Motor neuron (in vitro differentiated cells): Measurements from ENCODE around the gene WFIKKN2. TPM values are rescaled to one million over a fixed set of nuclear protein-coding genes. Genes with fewer than 3 reads are reported as not detected.
"Not testable (repeated sequence)": the region's sequence is repeated elsewhere in the genome, so short reads cannot be mapped to it uniquely, and the experiment has no call there.

ENCODE experiments used
- ATAC-seq, 8 experiments: fragments of 200-7000 bp; cut with Tn5 transposase; replicated peaks in 6 of 8; 2 replicates each; pipeline ENCODE4 v1.8.0; 2021; ENCODE audit warnings: mild to moderate bottlenecking in 8 of 8, moderate library complexity in 8 of 8
- H3K27ac ChIP-seq, 2 donors: fragments of 250-450 bp; sonication (Bioruptor Pico); 2 replicates each; pipeline ENCODE4 v1.9.0; 2021; ENCODE audit warnings: antibody characterized with exemption in 2 of 2, mild to moderate bottlenecking in 2 of 2, moderate library complexity in 1 of 2
- H3K4me1 ChIP-seq, 2 donors: fragments of 250-450 bp; sonication (Bioruptor Pico); replicated peaks in 1 of 2; 2 replicates each; pipeline ENCODE4 v1.6.1; 2021; ENCODE audit warnings: antibody characterized with exemption in 2 of 2, mild to moderate bottlenecking in 2 of 2, moderate library complexity in 1 of 2
- H3K4me3 ChIP-seq, 5 donors: fragments of 250-450 bp; sonication (Bioruptor Pico); 2 replicates each; pipeline ENCODE4 v1.9.0; 2021; ENCODE audit warnings: antibody characterized with exemption in 5 of 5, mild to moderate bottlenecking in 5 of 5, moderate library complexity in 4 of 5
- WGBS, 10 experiments: fragments of 450-650 bp; shearing (Covaris generic); methylation state at CpG; one replicate each; pipeline ENCODE4 v1.0.0; 2022; 5-methylcytosine and 5-hydroxymethylcytosine counted together
- in situ Hi-C, 9 experiments: fragments of 400-800 bp; cut with MboI; loops; one replicate each; pipeline ENCODE4 v1.15.0; 2021; ENCODE audit warnings: low sequenced_read_pairs in 9 of 9, low pct_unique_long_range_greater_than_20kb in 2 of 9; ENCODE audit not compliant: unreplicated experiment in 9 of 9
- total RNA-seq, 8 experiments: library from RNA; unstranded; fragments of 300-600 nt; gene quantifications; 2 replicates each; pipeline versions ENCODE4 v1.2.3 to v1.2.4, GENCODE V29; 2022

The WFIKKN2 gene
- total RNA-seq, 8 experiments from 2014 or later = 0.05 to 0.76 (median 0.23) TPM; not detected in 1

- no peak overlapping the region for H3K4me3 ChIP-seq
- in situ Hi-C loops = no loop called here
- peaks cover 4 to 17% of the 10 kb centered on the region in 2 donors for H3K4me1 ChIP-seq
- 43 to 91% (median 74%) methylated on average over 2 to 7 of the region's 12 CpGs; no CpG with 5 or more reads in 1 of the 10 experiments for WGBS, 10 experiments
- no peak for ATAC-seq
- H3K27ac ChIP-seq = no peak overlapping the region
Measured at GRCh38 chr17:50802609-50803571, 32.5 kb upstream of the WFIKKN2 start.

GRCh38 chr17:50803676-50804075 lies 31.7 kb upstream of the WFIKKN2 start:
- no peak overlapping the region for H3K4me3 ChIP-seq
- in situ Hi-C loops = no loop called here
- no peak overlapping the region for H3K27ac ChIP-seq
- 38 to 100% (median 77%) methylated on average over 1 to 6 of the region's 6 CpGs; no CpG with 5 or more reads in 1 of the 10 experiments for WGBS, 10 experiments
- no peak for ATAC-seq
- H3K4me1 ChIP-seq = peaks cover 4 to 15% of the 10 kb centered on the region in 2 donors

- peaks cover 4 to 11% of the 10 kb centered on the region in 2 donors for H3K4me1 ChIP-seq
- ATAC-seq, H3K27ac ChIP-seq, H3K4me3 ChIP-seq, in situ Hi-C loops: not testable (repeated sequence)
- WGBS, 10 experiments = 67 to 100% (median 94%) methylated on average over 1 to 6 of the region's 13 CpGs
Measured at GRCh38 chr17:50804749-50805475, 30.5 kb upstream of the WFIKKN2 start.

- no peak for ATAC-seq
- H3K4me3 ChIP-seq = no peak overlapping the region
Measured at GRCh38 chr17:50805486-50805885, 29.9 kb upstream of the WFIKKN2 start.

GRCh38 chr17:50806141-50806643 lies 29.2 kb upstream of the WFIKKN2 start:
- Histone ChIP-seq H3K4me3 (no peak overlapping the region), H3K4me1 (peaks cover 4 to 11% of the 10 kb centered on the region in 2 donors), H3K27ac (no peak overlapping the region)
- in situ Hi-C loops = no loop called here
- no peak for ATAC-seq
- 49 to 100% (median 83%) methylated on average over 1 to 5 of the region's 11 CpGs; no CpG with 5 or more reads in 3 of the 10 experiments for WGBS, 10 experiments

More at GRCh38 chr17:50805486-50805885, 29.9 kb upstream of the WFIKKN2 start:
- 42 to 100% (median 85%) methylated on average over 1 to 5 of the region's 6 CpGs; no CpG with 5 or more reads in 6 of the 10 experiments for WGBS, 10 experiments
- in situ Hi-C loops = no loop called here
- H3K27ac ChIP-seq = no peak overlapping the region
- peaks cover 4 to 11% of the 10 kb centered on the region in 2 donors for H3K4me1 ChIP-seq

- Histone ChIP-seq H3K27ac (no peak overlapping the region), H3K4me3 (no peak overlapping the region), H3K4me1 (peaks cover 3 to 6% of the 10 kb centered on the region in 2 donors)
- WGBS, 10 experiments = 67 to 100% (median 82%) methylated on average over 1 to 2 of the region's 2 CpGs; no CpG with 5 or more reads in 6 of the 10 experiments
- ATAC-seq = no peak
- in situ Hi-C loops = no loop called here
Measured at GRCh38 chr17:50807009-50807408, 28.4 kb upstream of the WFIKKN2 start.

- H3K27ac ChIP-seq = no peak overlapping the region
- no peak overlapping the region for H3K4me3 ChIP-seq
- 44 to 100% (median 69%) methylated on average over 1 to 5 of the region's 5 CpGs; no CpG with 5 or more reads in 1 of the 10 experiments for WGBS, 10 experiments
- ATAC-seq = no peak
- in situ Hi-C loops = no loop called here
- H3K4me1 ChIP-seq = no peaks in the 10 kb centered on the region
Measured at GRCh38 chr17:50807675-50808074, 27.7 kb upstream of the WFIKKN2 start.

- no peak overlapping the region for H3K4me3 ChIP-seq
- H3K4me1 ChIP-seq = no peaks in the 10 kb centered on the region
- H3K27ac ChIP-seq = no peak overlapping the region
- in situ Hi-C loops = no loop called here
- no peak for ATAC-seq
- 0 to 100% (median 89%) methylated on average over 1 to 3 of the region's 7 CpGs; no CpG with 5 or more reads in 4 of the 10 experiments for WGBS, 10 experiments
Measured at GRCh38 chr17:50808413-50808812, 27.0 kb upstream of the WFIKKN2 start.

GRCh38 chr17:50808888-50809287 lies 26.5 kb upstream of the WFIKKN2 start:
- in situ Hi-C loops = no loop called here
- 19 to 80% (median 71%) methylated on average over 1 to 2 of the region's 3 CpGs; no CpG with 5 or more reads in 5 of the 10 experiments for WGBS, 10 experiments
- Histone ChIP-seq H3K4me1 (no peaks in the 10 kb centered on the region), H3K4me3 (no peak overlapping the region), H3K27ac (no peak overlapping the region)
- no peak for ATAC-seq

- no peaks in the 10 kb centered on the region for H3K4me1 ChIP-seq
- in situ Hi-C loops = no loop called here
- H3K27ac ChIP-seq = no peak overlapping the region
- ATAC-seq = no peak
- no peak overlapping the region for H3K4me3 ChIP-seq
Measured at GRCh38 chr17:50813583-50813982, 21.8 kb upstream of the WFIKKN2 start.

GRCh38 chr17:50815400-50815799 lies 20.0 kb upstream of the WFIKKN2 start:
- WGBS, 10 experiments = 33 to 94% (median 79%) methylated on average over 1 to 3 of the region's 3 CpGs; no CpG with 5 or more reads in 1 of the 10 experiments
- ATAC-seq = no peak
- Histone ChIP-seq H3K4me3 (no peak overlapping the region), H3K27ac (no peak overlapping the region), H3K4me1 (no peaks in the 10 kb centered on the region)
- in situ Hi-C loops = no loop called here

GRCh38 chr17:50816271-50816670 lies 19.1 kb upstream of the WFIKKN2 start:
- H3K4me3 ChIP-seq = no peak overlapping the region
- in situ Hi-C loops = no loop called here
- H3K4me1 ChIP-seq = no peaks in the 10 kb centered on the region
- 0 to 92% (median 60%) methylated on average over 1 to 4 of the region's 5 CpGs; no CpG with 5 or more reads in 5 of the 10 experiments for WGBS, 10 experiments
- no peak overlapping the region for H3K27ac ChIP-seq
- no peak for ATAC-seq
